ENCODE results near the gene CACNA2D4.
"Not testable (repeated sequence)": the region's sequence is repeated elsewhere in the genome, so short reads cannot be mapped to it uniquely, and the experiment has no call there.

CACNA2D4 gene

GRCh38 chr12:1918081-1918883, at the start of gene CACNA2D4:
Gene CACNA2D4 (minus strand): TSS chr12:1918652. CDS start chr12:1918473, 179 bp downstream.
- no peak for DNase-seq

- no peak for DNase-seq
Observed at GRCh38 chr12:1966561-1967226, 48.2 kb upstream of the CACNA2D4 start.

GRCh38 chr12:1965916-1966315, 47.5 kb upstream of the CACNA2D4 start:
- DNase-seq, result no peak

GRCh38 chr12:1962051-1963020, 43.9 kb upstream of the CACNA2D4 start:
- no peak for DNase-seq

GRCh38 chr12:1956716-1957115, 38.3 kb upstream of the CACNA2D4 start:
- no peak for DNase-seq

GRCh38 chr12:1949771-1950470, 31.5 kb upstream of the CACNA2D4 start:
- no peak for DNase-seq

GRCh38 chr12:1948883-1949282, 30.4 kb upstream of the CACNA2D4 start:
- no peak for DNase-seq

- no peak for DNase-seq
Observed at GRCh38 chr12:1947081-1947480, 28.6 kb upstream of the CACNA2D4 start.

GRCh38 chr12:1946296-1946695, 27.8 kb upstream of the CACNA2D4 start:
- DNase-seq, result no peak

- not testable (repeated sequence) for DNase-seq
Observed at GRCh38 chr12:1945502-1945901, 27.1 kb upstream of the CACNA2D4 start.

- peak; percentile 94 for DNase-seq
Observed at GRCh38 chr12:1939801-1940607, 21.6 kb upstream of the CACNA2D4 start.

GRCh38 chr12:1939331-1939730, 20.9 kb upstream of the CACNA2D4 start:
- no peak for DNase-seq

GRCh38 chr12:1937481-1938224, 19.2 kb upstream of the CACNA2D4 start:
- no peak for DNase-seq

- DNase-seq, result no peak
Observed at GRCh38 chr12:1936406-1937320, 18.2 kb upstream of the CACNA2D4 start.

GRCh38 chr12:1935700-1936378, 17.4 kb upstream of the CACNA2D4 start:
- no peak for DNase-seq

GRCh38 chr12:1935242-1935641, 16.8 kb upstream of the CACNA2D4 start:
- no peak for DNase-seq

GRCh38 chr12:1934831-1935230, 16.4 kb upstream of the CACNA2D4 start:
- no peak for DNase-seq

- no peak for DNase-seq
Observed at GRCh38 chr12:1934068-1934467, 15.6 kb upstream of the CACNA2D4 start.

All from activated CD8-positive, alpha-beta memory T cell treated with anti-CD3 and anti-CD28 coated beads, Interleukin-2, amount 50 U/mL, for 4 hours (primary cell).